GM12865 (cell line): ENCODE data around the gene IZUMO3.

Experiments used
- DNase-seq: peaks from one replicate; pipeline ENCODE4 v3.0.0; 2010; ENCODE audit warnings: low read depth
- H3K4me3 ChIP-seq: 2 replicates; pipeline ENCODE4 v1.5.1; 2011; ENCODE audit warnings: mild to moderate bottlenecking, low read depth, low read length, control low read depth
- CTCF ChIP-seq: IDR thresholded peaks from 2 replicates; pipeline ENCODE4 v1.5.1; 2011; ENCODE audit warnings: low read length, control low read depth, low read depth, inconsistent platforms; ENCODE audit not compliant: insufficient read depth; ENCODE audit errors: missing control alignments

Gene IZUMO3

GRCh38 chr9:24561957-24562356, 16.3 kb upstream of the IZUMO3 start:
- no peak for TF ChIP-seq CTCF
- no peak for DNase-seq
- no peak overlapping the region for H3K4me3 ChIP-seq

GRCh38 chr9:24553183-24553552, 7.5 kb upstream of the IZUMO3 start:
- no peak overlapping the region for H3K4me3 ChIP-seq
- no peak for TF ChIP-seq CTCF
- DNase-seq: no peak

DNA sequence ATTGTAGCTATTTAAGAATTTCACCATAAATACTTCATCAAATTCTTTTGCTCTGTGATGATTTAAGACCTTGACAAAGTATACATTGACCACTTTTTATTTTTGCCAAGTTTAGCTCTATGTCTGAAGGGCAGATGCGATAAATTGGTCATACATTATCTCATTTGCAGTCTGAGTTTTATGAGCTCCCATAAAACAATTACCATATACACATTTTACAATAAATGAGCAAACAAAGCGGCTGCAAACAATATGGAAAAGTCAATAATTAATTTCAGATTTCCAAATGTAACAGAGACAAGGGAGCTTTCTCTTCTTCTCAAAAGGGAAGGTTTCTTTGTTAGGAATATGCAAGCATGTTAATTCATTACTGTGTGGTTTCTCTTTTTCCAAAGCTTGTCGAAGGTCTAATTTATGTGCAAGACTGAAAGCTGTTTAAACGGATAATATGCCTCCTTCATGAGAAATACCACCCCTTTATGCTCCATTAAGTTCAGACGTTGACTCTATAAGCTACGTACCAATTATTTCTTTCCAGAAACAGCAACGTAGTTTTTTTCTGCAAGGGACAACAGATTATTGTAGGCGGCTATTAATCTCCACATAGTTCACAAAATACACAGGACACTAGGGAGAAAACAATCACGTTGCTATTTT, 7.0 kb upstream of the IZUMO3 start:
- no peak overlapping the region for H3K4me3 ChIP-seq
- no peak for TF ChIP-seq CTCF
- DNase-seq: no peak

- no peak for TF ChIP-seq CTCF
- no peak for DNase-seq
- no peak overlapping the region for H3K4me3 ChIP-seq
Measured at GRCh38 chr9:24545285-24545684, 412 bp downstream of the IZUMO3 start.

- DNase-seq: no peak
- no peak for TF ChIP-seq CTCF
- H3K4me3 ChIP-seq: no peak overlapping the region
Measured at GRCh38 chr9:24518545-24518944, 27.2 kb downstream of the IZUMO3 start.

DNA sequence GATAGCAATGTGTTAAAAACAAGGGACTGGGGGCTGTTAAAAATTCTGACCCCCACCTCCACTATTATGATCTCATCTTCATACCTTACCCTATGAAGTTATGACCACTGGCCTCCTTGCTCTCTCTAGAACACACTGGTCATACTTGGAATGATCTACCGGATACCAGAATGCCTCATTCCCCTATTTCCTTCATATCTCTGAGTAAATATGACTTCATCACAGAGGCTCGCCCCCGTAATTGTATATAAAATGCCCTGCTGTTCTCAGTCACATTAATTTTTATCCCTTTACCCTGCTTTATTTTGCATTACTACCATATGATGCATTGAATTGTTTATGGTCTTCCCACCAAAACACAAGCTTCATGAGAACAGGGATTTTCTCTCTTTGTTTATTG, 29.2 kb downstream of the IZUMO3 start:
- TF ChIP-seq CTCF: no peak
- DNase-seq: no peak
- H3K4me3 ChIP-seq: no peak overlapping the region

DNA sequence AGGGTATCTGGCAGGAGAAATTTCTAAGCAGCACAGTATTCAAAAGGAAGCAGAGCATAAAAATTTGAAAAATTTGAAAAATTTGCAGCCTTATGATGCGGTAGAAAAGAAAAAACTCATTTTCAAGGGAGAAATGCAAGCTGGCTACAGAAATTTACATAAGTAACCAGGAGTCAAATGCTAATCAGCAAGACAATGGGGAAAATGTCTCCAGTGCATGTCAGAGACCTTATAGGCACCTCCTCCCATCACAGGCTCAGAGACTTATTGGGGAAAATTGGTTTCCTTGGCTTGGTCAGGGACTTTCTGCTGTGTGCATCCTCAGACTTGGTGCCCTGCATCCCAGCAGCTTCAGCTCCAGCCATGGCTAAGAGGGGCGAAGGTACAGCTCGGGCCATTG, 35.8 kb downstream of the IZUMO3 start:
- no peak overlapping the region for H3K4me3 ChIP-seq
- no peak for TF ChIP-seq CTCF
- DNase-seq: no peak
